SK-N-MC (cell line): ENCODE measurements around the gene OR10J1.

ENCODE experiments used
- EZH2 ChIP-seq: fragments of 200-600 bp; sonication (generic); IDR thresholded peaks from one replicate; pipeline ENCODE4 v1.6.1; 2017; ENCODE audit warnings: antibody characterized with exemption
- POLR2AphosphoS5 ChIP-seq: IDR thresholded peaks from 2 replicates; pipeline ENCODE4 v1.6.1; 2012; ENCODE audit warnings: mild to moderate bottlenecking, low read depth, low read length, borderline replicate concordance

DNA sequence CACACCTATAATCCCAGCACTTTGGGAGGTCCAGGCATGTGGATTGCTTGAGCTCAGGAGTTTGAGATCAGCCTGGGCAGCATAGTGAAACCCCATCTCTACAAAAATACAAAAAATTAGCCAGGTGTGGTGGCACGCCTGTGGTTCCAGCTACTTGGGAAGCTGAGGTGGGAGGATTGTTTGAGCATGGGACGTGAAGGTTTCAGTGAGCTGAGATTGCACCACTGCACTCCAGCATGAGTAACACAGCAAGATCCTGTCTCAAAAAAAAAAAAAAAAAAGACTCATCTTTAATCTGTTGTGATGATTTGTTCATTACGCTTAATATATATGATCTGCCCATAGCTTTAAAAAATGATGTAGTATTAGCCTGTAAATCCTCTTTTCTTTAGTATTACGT is 44.0 kb downstream of the OR10J1 start:
- no peak for TF ChIP-seq EZH2
- TF ChIP-seq POLR2AphosphoS5 = no peak
